HCT116 (cell line): Measurements from ENCODE around the gene KCNN4. TPM values are rescaled to one million over a fixed set of nuclear protein-coding genes. Genes with fewer than 3 reads are reported as not detected.

ENCODE experiments used
- ATAC-seq: fragments of 200-7000 bp; cut with Tn5 transposase; 2 replicates; pipeline ENCODE4 v1.9.1; 2020; ENCODE audit warnings: mild to moderate bottlenecking, moderate library complexity
- BruUV-seq: library from RNA; stranded (reverse); fragments of 400-500 nt; replicated peaks from 2 replicates; lab custom pipeline; 2021; lab: Mats Ljungman, UMichigan
- CTCF ChIA-PET: fragments of 300-600 bp; sonication (Branson Sonifier 250); formaldehyde crosslinking; loops from one replicate; lab custom pipeline; 2021; ENCODE audit warnings: antibody characterized with exemption; lab: Charles Lee
- POLR2A ChIA-PET: fragments of 300-600, 350-600 bp; sonication (Branson Sonifier 250); formaldehyde crosslinking; loops from one replicate; lab custom pipeline; 2021; ENCODE audit warnings: antibody characterized with exemption; lab: Charles Lee
- RAD21 ChIA-PET, 2 experiments: fragments of 300-600 bp; sonication (Branson Sonifier 250); formaldehyde crosslinking; loops; one replicate each; lab custom pipeline; 2023; ENCODE audit warnings: low total read pairs in 2 of 2; ENCODE audit not compliant: uncharacterized antibody in 2 of 2, unreplicated experiment in 2 of 2, low non-redundant PET in 1 of 2; lab: Charles Lee
- DNase-seq: peaks from one replicate; pipeline ENCODE4 v3.0.0-alpha.2; 2010; ENCODE audit warnings: low read depth, low spot score
- H2AFZ ChIP-seq: fragments of 200-600 bp; shearing (Covaris generic), sonication (generic); 2 replicates; pipeline ENCODE4 v1.6.1; 2017; ENCODE audit warnings: low read depth, mixed run types, mixed read lengths, antibody characterized with exemption, low read length; ENCODE audit not compliant: poor library complexity, severe bottlenecking
- H3K27ac ChIP-seq: 2 replicates; pipeline ENCODE4 v1.5.1; 2012; ENCODE audit warnings: low read depth, low read length
- H3K27me3 ChIP-seq: fragments of 200-600 bp; sonication (generic); 2 replicates; pipeline ENCODE4 v1.6.1; 2016; ENCODE audit warnings: mixed run types, low read length, mixed read lengths; ENCODE audit not compliant: insufficient read depth
- H3K36me3 ChIP-seq, 2 experiments: fragments of 200-500 bp in 1 of 2; fragments of 200-600 bp in 1 of 2; sonication (Bioruptor generic) in 1 of 2; sonication (generic) in 1 of 2; 2 replicates each; pipeline versions ENCODE4 v1.5.1 to v1.6.1; 2014 to 2016; ENCODE audit warnings: low read length in 2 of 2, inconsistent platforms in 1 of 2, mixed read lengths in 1 of 2, mixed run types in 1 of 2; ENCODE audit not compliant: insufficient read depth in 2 of 2, control insufficient read depth in 1 of 2
- H3K4me1 ChIP-seq, 2 experiments: fragments of 200-600 bp in 1 of 2; sonication (generic) in 1 of 2; 2 replicates each; pipeline versions ENCODE4 v1.5.1 to v1.6.1; 2012 to 2017; ENCODE audit warnings: low read length in 2 of 2, inconsistent platforms in 1 of 2, mild to moderate bottlenecking in 1 of 2, mixed read lengths in 1 of 2, mixed run types in 1 of 2, moderate library complexity in 1 of 2; ENCODE audit not compliant: insufficient read depth in 2 of 2, control insufficient read depth in 1 of 2
- H3K4me2 ChIP-seq: fragments of 200-600 bp; sonication (generic); 2 replicates; pipeline ENCODE4 v1.6.1; 2017; ENCODE audit warnings: mixed run types, low read length, mixed read lengths
- H3K4me3 ChIP-seq, 2 experiments: fragments of 200-600 bp in 1 of 2; sonication (generic) in 1 of 2; replicated peaks in 1 of 2; 2 replicates each; pipeline ENCODE4 v1.5.1; 2011 to 2016; ENCODE audit warnings: low read length in 2 of 2, control low read depth in 1 of 2, low read depth in 1 of 2, mild to moderate bottlenecking in 1 of 2, mixed read lengths in 1 of 2, mixed run types in 1 of 2
- H3K79me2 ChIP-seq: fragments of 200-600 bp; sonication (generic); 2 replicates; pipeline ENCODE4 v1.6.1; 2017; ENCODE audit warnings: mild to moderate bottlenecking, mixed run types, low read length, moderate library complexity, mixed read lengths; ENCODE audit not compliant: insufficient read depth
- H3K9ac ChIP-seq: fragments of 200-600 bp; sonication (generic); 2 replicates; pipeline ENCODE4 v1.6.1; 2016; ENCODE audit warnings: low read length, mixed read lengths
- H3K9me2 ChIP-seq: fragments of 200-600 bp; sonication (generic), shearing (Covaris generic); 2 replicates; pipeline ENCODE4 v1.6.1; 2017; ENCODE audit warnings: mixed run types, mild to moderate bottlenecking, moderate library complexity; ENCODE audit not compliant: insufficient read depth
- H3K9me3 ChIP-seq, 2 experiments: fragments of 200-500 bp in 1 of 2; fragments of 200-600 bp in 1 of 2; sonication (Bioruptor generic) in 1 of 2; sonication (generic) in 1 of 2; 2 replicates each; pipeline ENCODE4 v1.6.1; 2014 to 2017; ENCODE audit warnings: low read length in 2 of 2, mixed read lengths in 2 of 2, inconsistent platforms in 1 of 2, low read depth in 1 of 2, mild to moderate bottlenecking in 1 of 2, mixed run types in 1 of 2, moderate library complexity in 1 of 2; ENCODE audit not compliant: control insufficient read depth in 1 of 2, insufficient read depth in 1 of 2
- H4K20me1 ChIP-seq: fragments of 200-600 bp; sonication (generic), shearing (Covaris generic); 2 replicates; pipeline ENCODE4 v1.6.1; 2017; ENCODE audit warnings: mixed run types, mild to moderate bottlenecking, moderate library complexity; ENCODE audit not compliant: insufficient read depth
- CTCF ChIP-seq, 3 experiments: fragments of 200-600 bp in 1 of 3; sonication (generic) in 1 of 3; IDR thresholded peaks in 2 of 3; conservative IDR thresholded peaks in 1 of 3; 2 replicates each; pipeline ENCODE4 v1.5.1; 2012 to 2017; ENCODE audit warnings: low read depth in 2 of 3, low read length in 2 of 3, antibody characterized with exemption in 1 of 3, borderline replicate concordance in 1 of 3, control low read depth in 1 of 3, mild to moderate bottlenecking in 1 of 3, mixed read lengths in 1 of 3, mixed run types in 1 of 3, moderate library complexity in 1 of 3; ENCODE audit not compliant: insufficient read depth in 1 of 3
- EGR1 ChIP-seq: IDR thresholded peaks from 2 replicates; pipeline ENCODE4 v1.6.1; 2012; ENCODE audit warnings: low read depth
- ELF1 ChIP-seq: IDR thresholded peaks from 2 replicates; pipeline ENCODE4 v1.6.1; 2012; ENCODE audit warnings: low read depth, borderline replicate concordance
- EZH2 ChIP-seq: fragments of 200-600 bp; sonication (generic); IDR thresholded peaks from 2 replicates; pipeline ENCODE4 v1.6.1; 2017; ENCODE audit warnings: antibody characterized with exemption, mixed run types
- EZH2phosphoT487 ChIP-seq: fragments of 200-600 bp; IDR thresholded peaks from 2 replicates; pipeline ENCODE4 v1.6.1; 2018; ENCODE audit warnings: antibody characterized with exemption, borderline replicate concordance
- FOSL1 ChIP-seq: IDR thresholded peaks from 2 replicates; pipeline ENCODE4 v1.6.1; 2012; ENCODE audit warnings: low read depth
- JUND ChIP-seq: IDR thresholded peaks from 2 replicates; pipeline ENCODE4 v1.6.1; 2012
- MAX ChIP-seq: IDR thresholded peaks from 2 replicates; pipeline ENCODE4 v1.6.1; 2012
- POLR2A ChIP-seq: IDR thresholded peaks from 2 replicates; pipeline ENCODE4 v1.7.0; 2011; ENCODE audit warnings: borderline replicate concordance; ENCODE audit not compliant: insufficient read depth, insufficient read length; ENCODE audit errors: extremely low read depth
- POLR2AphosphoS5 ChIP-seq: IDR thresholded peaks from 2 replicates; pipeline ENCODE4 v1.6.1; 2011; ENCODE audit warnings: mild to moderate bottlenecking, low read depth, low read length, moderate library complexity
- RAD21 ChIP-seq: IDR thresholded peaks from 2 replicates; pipeline ENCODE4 v1.6.1; 2012; ENCODE audit warnings: low read depth, mild to moderate bottlenecking
- REST ChIP-seq: IDR thresholded peaks from 2 replicates; pipeline ENCODE4 v1.6.1; 2012; ENCODE audit warnings: low read depth
- SP1 ChIP-seq: IDR thresholded peaks from 2 replicates; pipeline ENCODE4 v1.6.1; 2012; ENCODE audit warnings: low read depth
- SRF ChIP-seq: IDR thresholded peaks from 2 replicates; pipeline ENCODE4 v1.6.1; 2012; ENCODE audit warnings: low read depth
- YY1 ChIP-seq: IDR thresholded peaks from 2 replicates; pipeline ENCODE4 v1.6.1; 2011; ENCODE audit warnings: low read length, low read depth, moderate library complexity, mild to moderate bottlenecking; ENCODE audit not compliant: insufficient replicate concordance; ENCODE audit errors: extremely low read depth
- ZFX ChIP-seq: fragments of 450-650 bp; IDR thresholded peaks from 2 replicates; pipeline ENCODE4 v1.6.1; 2017
- intact Hi-C: fragments of 100-400 bp; cut with micrococcal nuclease; formaldehyde crosslinking; loops from 2 replicates; pipeline ENCODE4 v1.10.0; 2022
- total RNA-seq: library from RNA; stranded (reverse); gene quantifications from one replicate; pipeline ENCODE4 v1.2.1, GENCODE V29; 2021; ENCODE audit not compliant: unreplicated experiment

KCNN4 gene
- total RNA-seq, 1 experiment from 2014 or later = 72.9 TPM

GRCh38 chr19:43820884-43821215, 40.1 kb upstream of the KCNN4 start:
- H3K27ac ChIP-seq = no peak overlapping the region
- no TSS peak for BruUV-seq
- H3K36me3 ChIP-seq = no peaks in the 10 kb centered on the region
- intact Hi-C loops = loop anchor here (10.0 kb wide), 1 partner anchor 274 kb away; the partner anchor contains the start of gene ZNF224
- ChIA-PET POLR2A (no interaction called here), RAD21 (no interaction called here), CTCF (interaction anchor here (2.1 kb wide), 1 partner anchor 11 kb away, joined by 6 read pairs; no protein-coding TSS in a partner anchor)
- H3K27me3 ChIP-seq = no peaks in the 10 kb centered on the region
- H3K9ac ChIP-seq = no peak overlapping the region
- H3K79me2 ChIP-seq = no peaks in the 10 kb centered on the region
- ATAC-seq = no peak
- H3K4me1 ChIP-seq = no peaks in the 10 kb centered on the region
- H3K9me3 ChIP-seq = peaks cover 1 to 4% of the 10 kb centered on the region in 2 experiments; a peak in 2 of 4 replicates
- no peak overlapping the region for H2AFZ ChIP-seq
- no peaks in the 10 kb centered on the region for H3K9me2 ChIP-seq
- TF ChIP-seq RAD21 (no peak), EGR1 (no peak), SRF (no peak), POLR2AphosphoS5 (no peak), ZFX (no peak), JUND (no peak), FOSL1 (no peak), CTCF (IDR thresholded peaks at IDR 0.05 in 2 of 3, conservative IDR thresholded peaks at IDR 0.05 in 1 of 3; ENCODE audit: borderline replicate concordance in 1 of 3, insufficient read depth in 1 of 3, low read depth in 2 of 3, low read length in 2 of 3) (no peak), ELF1 (no peak), MAX (no peak), YY1 (no peak), EZH2phosphoT487 (no peak), POLR2A (no peak), SP1 (no peak), REST (no peak), EZH2 (no peak)
- H3K4me3 ChIP-seq = no peak overlapping the region
- no peaks in the 10 kb centered on the region for H4K20me1 ChIP-seq
- no peak overlapping the region for H3K4me2 ChIP-seq
- no peak for DNase-seq
